IMR-90 (cell line): ENCODE measurements around the gene UNC5B. TPM values are rescaled to one million over a fixed set of nuclear protein-coding genes. Genes with fewer than 3 reads are reported as not detected.

Source experiments
- ATAC-seq: fragments of 200-7000 bp; cut with Tn5 transposase; 2 replicates; pipeline ENCODE4 v1.9.1; 2020; ENCODE audit warnings: low read depth, mild to moderate bottlenecking, moderate library complexity
- BruUV-seq: library from RNA; stranded (reverse); fragments of 400-500 nt; replicated peaks from 2 replicates; lab custom pipeline; 2021; lab: Mats Ljungman, UMichigan
- CTCF ChIA-PET: fragments of 300-600 bp; formaldehyde crosslinking; extraction: SDS; loops from one replicate; lab custom pipeline; 2021; ENCODE audit warnings: antibody characterized with exemption; lab: Yijun Ruan, JAX
- POLR2A ChIA-PET: fragments of 300-600 bp; sonication (Branson Sonifier 250); formaldehyde crosslinking; loops from one replicate; lab custom pipeline; 2022; ENCODE audit warnings: antibody characterized with exemption; ENCODE audit not compliant: unreplicated experiment; lab: Charles Lee
- DNase-seq: peaks from one replicate; pipeline ENCODE4 v3.0.0; 2013
- H2AFZ ChIP-seq: replicated peaks from 2 replicates; pipeline ENCODE3; 2013; ENCODE audit warnings: low read length, mild to moderate bottlenecking; ENCODE audit not compliant: poor library complexity
- H2AK5ac ChIP-seq: 2 replicates; pipeline ENCODE4 v1.6.1; 2013; ENCODE audit warnings: low read depth, low read length, inconsistent platforms
- H2AK9ac ChIP-seq: replicated peaks from 2 replicates; pipeline ENCODE3; 2013; ENCODE audit warnings: mild to moderate bottlenecking, low read depth, low read length, moderate library complexity; ENCODE audit not compliant: poor library complexity
- H2BK120ac ChIP-seq: 2 replicates; pipeline ENCODE4 v1.6.1; 2013; ENCODE audit warnings: low read depth, low read length, inconsistent platforms
- H2BK15ac ChIP-seq: 3 replicates; pipeline ENCODE4 v1.6.1; 2013; ENCODE audit warnings: low read depth, low read length, inconsistent platforms
- H2BK20ac ChIP-seq: 2 replicates; pipeline ENCODE4 v1.6.1; 2013; ENCODE audit warnings: low read depth, mild to moderate bottlenecking, inconsistent platforms, low read length, moderate library complexity
- H2BK5ac ChIP-seq: 2 replicates; pipeline ENCODE4 v1.6.1; 2013; ENCODE audit warnings: mild to moderate bottlenecking, low read depth, low read length, inconsistent platforms; ENCODE audit not compliant: poor library complexity, severe bottlenecking
- H3K14ac ChIP-seq: replicated peaks from 2 replicates; pipeline ENCODE4 v1.6.1; 2013; ENCODE audit warnings: low read depth, low read length, inconsistent platforms
- H3K18ac ChIP-seq: 2 replicates; pipeline ENCODE4 v1.6.1; 2013; ENCODE audit warnings: low read depth, low read length, control low read depth
- H3K23ac ChIP-seq: 2 replicates; pipeline ENCODE4 v1.6.1; 2013; ENCODE audit warnings: low read depth, low read length, inconsistent platforms
- H3K27ac ChIP-seq: 2 replicates; pipeline ENCODE4 v1.5.1; 2013; ENCODE audit warnings: mild to moderate bottlenecking, control low read depth, low read length; ENCODE audit not compliant: insufficient read depth
- H3K27me3 ChIP-seq: 2 replicates; pipeline ENCODE4 v1.6.1; 2013; ENCODE audit warnings: low read length; ENCODE audit not compliant: control insufficient read depth, insufficient read depth
- H3K36me3 ChIP-seq: 2 replicates; pipeline ENCODE4 v1.6.1; 2013; ENCODE audit warnings: low read length, mixed read lengths; ENCODE audit not compliant: control insufficient read depth, insufficient read depth
- H3K4ac ChIP-seq: 2 replicates; pipeline ENCODE4 v1.6.1; 2013; ENCODE audit warnings: low read depth, low read length, inconsistent platforms
- H3K4me1 ChIP-seq: 2 replicates; pipeline ENCODE4 v1.6.1; 2013; ENCODE audit warnings: low read length, mixed read lengths; ENCODE audit not compliant: control insufficient read depth, insufficient read depth
- H3K4me2 ChIP-seq: 2 replicates; pipeline ENCODE4 v1.6.1; 2013; ENCODE audit warnings: low read depth, mild to moderate bottlenecking, control low read depth, low read length, moderate library complexity
- H3K4me3 ChIP-seq: 2 replicates; pipeline ENCODE4 v1.5.1; 2013; ENCODE audit warnings: low read depth, mild to moderate bottlenecking, control low read depth, low read length, moderate library complexity; ENCODE audit not compliant: insufficient read depth
- H3K56ac ChIP-seq: 2 replicates; pipeline ENCODE4 v1.6.1; 2013; ENCODE audit warnings: low read length, inconsistent platforms; ENCODE audit not compliant: insufficient read depth; ENCODE audit errors: extremely low read depth
- H3K79me1 ChIP-seq, 2 experiments: 2 replicates each; pipeline ENCODE4 v1.6.1; 2013; ENCODE audit warnings: low read length in 2 of 2, inconsistent platforms in 1 of 2, low read depth in 1 of 2
- H3K9ac ChIP-seq: 2 replicates; pipeline ENCODE4 v1.6.1; 2013; ENCODE audit warnings: low read depth, low read length, control low read depth
- H3K9me1 ChIP-seq: 2 replicates; pipeline ENCODE4 v1.6.1; 2013; ENCODE audit warnings: low read length, inconsistent platforms; ENCODE audit not compliant: insufficient read depth
- H3K9me3 ChIP-seq: 2 replicates; pipeline ENCODE4 v1.6.1; 2013; ENCODE audit warnings: low read length; ENCODE audit not compliant: control insufficient read depth, insufficient read depth
- H4K20me1 ChIP-seq: 2 replicates; pipeline ENCODE4 v1.6.1; 2013; ENCODE audit warnings: low read length, inconsistent platforms; ENCODE audit not compliant: insufficient read depth
- H4K5ac ChIP-seq: 2 replicates; pipeline ENCODE4 v1.6.1; 2013; ENCODE audit warnings: mild to moderate bottlenecking, low read depth, low read length, control low read depth
- H4K8ac ChIP-seq, 2 experiments: 2 replicates each; pipeline ENCODE4 v1.6.1; 2013; ENCODE audit warnings: low read depth in 2 of 2, low read length in 2 of 2, control low read depth in 1 of 2, inconsistent platforms in 1 of 2
- H4K91ac ChIP-seq: 2 replicates; pipeline ENCODE4 v1.6.1; 2013; ENCODE audit warnings: low read depth, low read length, inconsistent platforms; ENCODE audit not compliant: insufficient read depth
- BHLHE40 ChIP-seq: fragments of 150-350 bp; IDR thresholded peaks from 2 replicates; pipeline ENCODE4 v1.6.1; 2016; ENCODE audit warnings: mild to moderate bottlenecking, low read depth, low read length
- CEBPB ChIP-seq: IDR thresholded peaks from 2 replicates; pipeline ENCODE4 v1.6.1; 2012; ENCODE audit warnings: low read depth, low read length, improper control_type of control experiment
- CHD1 ChIP-seq: IDR thresholded peaks from 2 replicates; pipeline ENCODE4 v1.6.1; 2012; ENCODE audit warnings: low read depth, low read length, improper control_type of control experiment
- ELK1 ChIP-seq: fragments of 150-350 bp; IDR thresholded peaks from 2 replicates; pipeline ENCODE4 v1.6.1; 2016; ENCODE audit warnings: low read depth, mild to moderate bottlenecking, low read length, moderate library complexity, borderline replicate concordance
- FOS ChIP-seq: fragments of 150-350 bp; IDR thresholded peaks from 2 replicates; pipeline ENCODE4 v1.6.1; 2016; ENCODE audit warnings: low read depth, low read length
- MAFK ChIP-seq: IDR thresholded peaks from 2 replicates; pipeline ENCODE4 v1.6.1; 2012; ENCODE audit warnings: low read depth, low read length, improper control_type of control experiment
- MAZ ChIP-seq: IDR thresholded peaks from 2 replicates; pipeline ENCODE4 v1.6.1; 2012; ENCODE audit warnings: low read depth, mild to moderate bottlenecking, low read length, improper control_type of control experiment, moderate library complexity, borderline replicate concordance
- MXI1 ChIP-seq: IDR thresholded peaks from 2 replicates; pipeline ENCODE4 v1.6.1; 2012; ENCODE audit warnings: low read depth, mild to moderate bottlenecking, low read length, moderate library complexity, borderline replicate concordance
- NFE2L2 ChIP-seq: fragments of 150-350 bp; IDR thresholded peaks from 2 replicates; pipeline ENCODE4 v1.6.1; 2016; ENCODE audit warnings: low read depth, mild to moderate bottlenecking, low read length
- POLR2A ChIP-seq: IDR thresholded peaks from 2 replicates; pipeline ENCODE4 v1.6.1; 2012; ENCODE audit warnings: mild to moderate bottlenecking, low read depth, low read length
- RAD21 ChIP-seq: IDR thresholded peaks from 2 replicates; pipeline ENCODE4 v1.6.1; 2012; ENCODE audit warnings: low read length, improper control_type of control experiment
- RCOR1 ChIP-seq: IDR thresholded peaks from 2 replicates; pipeline ENCODE4 v1.6.1; 2012; ENCODE audit warnings: mild to moderate bottlenecking, low read length, improper control_type of control experiment; ENCODE audit not compliant: insufficient replicate concordance
- RFX5 ChIP-seq: IDR thresholded peaks from 2 replicates; pipeline ENCODE4 v1.8.0; 2012; ENCODE audit warnings: low read depth, mild to moderate bottlenecking, low read length, moderate library complexity
- SMC3 ChIP-seq: fragments of 150-350 bp; IDR thresholded peaks from 2 replicates; pipeline ENCODE4 v1.6.1; 2016; ENCODE audit warnings: low read depth, mild to moderate bottlenecking, antibody characterized with exemption, low read length, moderate library complexity
- WGBS, 2 experiments: methylation state at CpG; one replicate each; pipeline versions ENCODE4 v1.1.5 to v1.1.7; 2013; ENCODE audit warnings: missing lambda C conversion rate in 2 of 2; ENCODE audit not compliant: insufficient read length in 1 of 2; ENCODE audit errors: extremely low coverage in 2 of 2; 5-methylcytosine and 5-hydroxymethylcytosine counted together
- dilution Hi-C: fragments of 300-500 bp; cut with HindIII; formaldehyde crosslinking; loops from one replicate; pipeline ENCODE4 v1.14.3; 2018; ENCODE audit warnings: low sequenced_read_pairs; ENCODE audit not compliant: unreplicated experiment
- in situ Hi-C: fragments of 300-500 bp; cut with MboI; formaldehyde crosslinking; loops from 3 replicates; pipeline ENCODE4 v1.14.3; 2019; ENCODE audit warnings: low sequenced_read_pairs, inconsistent platforms, mixed read lengths
- intact Hi-C: fragments of 100-400 bp; cut with micrococcal nuclease; formaldehyde crosslinking; loops from 2 replicates; pipeline ENCODE4 v1.10.0; 2022
- polyA plus RNA-seq, 3 experiments: library from polyadenylated mRNA; depleted of rRNA; stranded (reverse); fragments of >200 nt; gene quantifications; 2 replicates each; pipeline ENCODE4 v1.2.3, GENCODE V29; 2012; ENCODE audit warnings: low replicate concordance in 1 of 3
- total RNA-seq: library from RNA; depleted of rRNA; stranded (reverse); fragments of >200 nt; gene quantifications from 2 replicates; pipeline ENCODE4 v1.2.3, GENCODE V29; 2012

Gene UNC5B
- total and polyA plus RNA-seq, 2 of the 4 experiments (the other 2 are of a cell fraction): 1.6 to 4.2 TPM

- in situ Hi-C loops: no loop called here
- Histone ChIP-seq H3K9me1 (no peaks in the 10 kb centered on the region), H3K36me3 (no peaks in the 10 kb centered on the region), H3K27ac (no peak overlapping the region), H3K4me2 (no peak overlapping the region), H3K9me3 (no peaks in the 10 kb centered on the region), H2AFZ (no peak overlapping the region), H3K4ac (no peak overlapping the region), H3K4me3 (no peak overlapping the region), H2AK5ac (no peak overlapping the region), H3K23ac (no peak overlapping the region), H4K91ac (no peak overlapping the region), H4K8ac (no peak overlapping the region), H3K27me3 (peaks cover 40% of the 10 kb centered on the region), H2BK15ac (no peak overlapping the region), H2AK9ac (no peak overlapping the region), H3K14ac (no peak overlapping the region), H2BK120ac (no peak overlapping the region), H3K56ac (no peak overlapping the region), H3K18ac (no peak overlapping the region), H4K5ac (no peak overlapping the region), H3K79me1 (no peaks in the 10 kb centered on the region), H2BK5ac (no peak overlapping the region), H4K20me1 (no peaks in the 10 kb centered on the region), H3K4me1 (no peaks in the 10 kb centered on the region), H2BK20ac (no peak overlapping the region), H3K9ac (no peak overlapping the region)
- no TSS peak for BruUV-seq
- dilution Hi-C loops: no loop called here
- ChIA-PET POLR2A (no interaction called here), CTCF (no interaction called here)
- DNase-seq (no peak), ATAC-seq (no peak)
- intact Hi-C loops: no loop called here
- no peak for TF ChIP-seq RFX5
- TF ChIP-seq NFE2L2: no peak
- TF ChIP-seq CEBPB: no peak
- TF ChIP-seq ELK1: no peak
- no peak for TF ChIP-seq MAFK
- no peak for TF ChIP-seq SMC3
- TF ChIP-seq POLR2A: no peak
- TF ChIP-seq FOS: no peak
- no peak for TF ChIP-seq BHLHE40
- TF ChIP-seq RAD21: no peak
- TF ChIP-seq MAZ: no peak
- no peak for TF ChIP-seq RCOR1
- TF ChIP-seq CHD1: no peak
- no peak for TF ChIP-seq MXI1
- WGBS, 2 experiments: 53% methylated on average over 2 of the region's 6 CpGs; no CpG with 5 or more reads in 1 of the 2 experiments
These were observed 27.9 kb upstream of the UNC5B start for GRCh38 chr10:71184421-71184820.
